NCI-H1092 treated with DMSO at 0.1 percent for 48 hours (cell line): Measurements from ENCODE around the gene YKT6.
A peak's percentile ranks its signal among the peaks of the same experiment; 100 is the strongest.
"Not testable (repeated sequence)": the region's sequence is repeated elsewhere in the genome, so short reads cannot be mapped to it uniquely, and the experiment has no call there.

Experiments
- DNase-seq: peaks from one replicate; lab custom pipeline; 2025; lab: John Stamatoyannopoulos, UW

YKT6 gene

GRCh38 chr7:44172803-44173424 lies 27.9 kb upstream of the YKT6 start:
- peak; percentile 87 for DNase-seq

- DNase-seq = no peak
Observed at GRCh38 chr7:44173911-44174693, 26.7 kb upstream of the YKT6 start.

GRCh38 chr7:44174694-44174948 lies 26.2 kb upstream of the YKT6 start:
- DNase-seq = not testable (repeated sequence)

GRCh38 chr7:44175730-44176129 lies 25.0 kb upstream of the YKT6 start:
- no peak for DNase-seq

- DNase-seq = no peak
Observed at GRCh38 chr7:44176486-44176885, 24.3 kb upstream of the YKT6 start.

- DNase-seq = no peak
Observed at GRCh38 chr7:44177570-44178131, 23.1 kb upstream of the YKT6 start.

GRCh38 chr7:44180631-44181030 lies 20.1 kb upstream of the YKT6 start:
- no peak for DNase-seq

GRCh38 chr7:44182827-44183226 lies 18.0 kb upstream of the YKT6 start:
- no peak for DNase-seq

- no peak for DNase-seq
Observed at GRCh38 chr7:44183386-44183785, 17.4 kb upstream of the YKT6 start.

GRCh38 chr7:44184206-44184872 lies 16.4 kb upstream of the YKT6 start:
- no peak for DNase-seq

- DNase-seq = no peak
Observed at GRCh38 chr7:44184873-44185446, 15.8 kb upstream of the YKT6 start.

- DNase-seq = no peak
Observed at GRCh38 chr7:44185729-44186128, 15.0 kb upstream of the YKT6 start.

- no peak for DNase-seq
Observed at GRCh38 chr7:44186736-44187135, 14.0 kb upstream of the YKT6 start.

GRCh38 chr7:44187636-44188416 lies 13.0 kb upstream of the YKT6 start:
- DNase-seq = no peak

- DNase-seq = no peak
Observed at GRCh38 chr7:44188480-44189225, 12.1 kb upstream of the YKT6 start.

GRCh38 chr7:44189286-44189992 lies 11.3 kb upstream of the YKT6 start, which contains the start of gene GCK:
TSS of gene GCK (minus strand) at chr7:44189439. CDS start at chr7:44188953, 486 bp downstream.
- peak; percentile 84 for DNase-seq

GRCh38 chr7:44189993-44190872 lies 10.5 kb upstream of the YKT6 start:
- peak; percentile 40 for DNase-seq

GRCh38 chr7:44191171-44191570 lies 9.6 kb upstream of the YKT6 start:
- DNase-seq = no peak

GRCh38 chr7:44193011-44193802 lies 7.6 kb upstream of the YKT6 start:
- no peak for DNase-seq
